WTC11 (cell line): ENCODE measurements around the gene OR4D11. TPM values are rescaled to one million over a fixed set of nuclear protein-coding genes. Genes with fewer than 3 reads are reported as not detected.

Experiments used
- ATAC-seq: fragments of 200-7000 bp; cut with Tn5 transposase; 2 replicates; pipeline ENCODE4 v1.10.0; 2021; ENCODE audit warnings: mild to moderate bottlenecking, moderate library complexity
- CTCF ChIA-PET: fragments of 300-600 bp; sonication (Branson Sonifier 250); formaldehyde crosslinking; loops from one replicate; lab custom pipeline; 2021; ENCODE audit warnings: antibody characterized with exemption; lab: Charles Lee
- POLR2A ChIA-PET: fragments of 350-600 bp; sonication (Branson Sonifier 250); formaldehyde crosslinking; loops from one replicate; lab custom pipeline; 2021; ENCODE audit warnings: antibody characterized with exemption; lab: Charles Lee
- DNase-seq: peaks from one replicate; pipeline ENCODE4 v3.0.0; 2021; ENCODE audit warnings: low spot score
- H3K27ac Mint-ChIP-seq: 2 replicates; pipeline ENCODE4 v1.8.0; 2021; ENCODE audit warnings: mixed read lengths
- H3K27me3 Mint-ChIP-seq: 2 replicates; pipeline ENCODE4 v1.8.0; 2021; ENCODE audit warnings: low read depth, mild to moderate bottlenecking, moderate library complexity, mixed read lengths
- H3K36me3 Mint-ChIP-seq: 2 replicates; pipeline ENCODE4 v1.8.0; 2021; ENCODE audit warnings: mixed read lengths
- H3K4me1 Mint-ChIP-seq: 2 replicates; pipeline ENCODE4 v1.8.0; 2022; ENCODE audit warnings: mixed read lengths
- H3K4me3 Mint-ChIP-seq: 2 replicates; pipeline ENCODE4 v1.8.0; 2021; ENCODE audit warnings: mild to moderate bottlenecking, moderate library complexity, mixed read lengths
- H3K9me3 Mint-ChIP-seq: 2 replicates; pipeline ENCODE4 v1.8.0; 2021; ENCODE audit warnings: mixed read lengths
- AR ChIP-seq: fragments of 250-450 bp; sonication (Bioruptor Pico); IDR thresholded peaks from 2 replicates; pipeline ENCODE4 v1.9.0; 2021; ENCODE audit warnings: mild to moderate bottlenecking
- ATF3 ChIP-seq: sonication (generic); formaldehyde crosslinking; conservative IDR thresholded peaks from 2 replicates; pipeline ENCODE4 v1.8.1; 2022; ENCODE audit warnings: mild to moderate bottlenecking, missing genetic modification reagents
- E2F5 ChIP-seq: sonication (generic); formaldehyde crosslinking; IDR thresholded peaks from 2 replicates; pipeline ENCODE4 v1.8.1; 2022; ENCODE audit warnings: mild to moderate bottlenecking, moderate library complexity, missing genetic modification reagents
- EMX1 ChIP-seq: fragments of 250-450 bp; sonication (Bioruptor Pico); IDR thresholded peaks from 2 replicates; pipeline ENCODE4 v1.8.0; 2021; ENCODE audit warnings: mild to moderate bottlenecking
- ETV6 ChIP-seq: sonication (generic); formaldehyde crosslinking; IDR thresholded peaks from 2 replicates; pipeline ENCODE4 v1.8.1; 2022; ENCODE audit warnings: mild to moderate bottlenecking, missing genetic modification reagents
- FOXP4 ChIP-seq: sonication (generic); formaldehyde crosslinking; IDR thresholded peaks from 2 replicates; pipeline ENCODE4 v1.8.0; 2022; ENCODE audit warnings: mild to moderate bottlenecking, missing genetic modification reagents
- GABPB1 ChIP-seq: sonication (generic); formaldehyde crosslinking; IDR thresholded peaks from 2 replicates; pipeline ENCODE4 v1.8.1; 2023; ENCODE audit warnings: mild to moderate bottlenecking, missing genetic modification reagents
- HMGXB4 ChIP-seq: sonication (generic); formaldehyde crosslinking; IDR thresholded peaks from 2 replicates; pipeline ENCODE4 v1.8.1; 2023; ENCODE audit warnings: mild to moderate bottlenecking, moderate library complexity, missing genetic modification reagents
- IRF1 ChIP-seq: sonication (generic); formaldehyde crosslinking; IDR thresholded peaks from 2 replicates; pipeline ENCODE4 v1.8.0; 2023; ENCODE audit warnings: missing genetic modification reagents
- OVOL2 ChIP-seq: fragments of 250-450 bp; sonication (Bioruptor Pico); IDR thresholded peaks from 2 replicates; pipeline ENCODE4 v1.9.0; 2021; ENCODE audit warnings: mild to moderate bottlenecking, borderline replicate concordance
- RORB ChIP-seq: fragments of 250-450 bp; sonication (Bioruptor Pico); IDR thresholded peaks from 2 replicates; pipeline ENCODE4 v1.9.0; 2021; ENCODE audit warnings: mild to moderate bottlenecking
- SP1 ChIP-seq: sonication (generic); formaldehyde crosslinking; conservative IDR thresholded peaks from 2 replicates; pipeline ENCODE4 v1.8.1; 2022; ENCODE audit warnings: missing genetic modification reagents
- TCF7 ChIP-seq: sonication (generic); formaldehyde crosslinking; IDR thresholded peaks from 2 replicates; pipeline ENCODE4 v1.8.0; 2022; ENCODE audit warnings: mild to moderate bottlenecking, low read depth, missing genetic modification reagents, moderate library complexity
- TEAD1 ChIP-seq: sonication (generic); formaldehyde crosslinking; IDR thresholded peaks from 2 replicates; pipeline ENCODE4 v1.8.0; 2022; ENCODE audit warnings: mild to moderate bottlenecking, missing genetic modification reagents
- ZBTB43 ChIP-seq: sonication (generic); formaldehyde crosslinking; IDR thresholded peaks from 2 replicates; pipeline ENCODE4 v1.8.1; 2023; ENCODE audit warnings: mild to moderate bottlenecking, missing genetic modification reagents
- ZNF121 ChIP-seq: sonication (generic); formaldehyde crosslinking; IDR thresholded peaks from 2 replicates; pipeline ENCODE4 v1.8.0; 2023; ENCODE audit warnings: missing genetic modification reagents
- ZNF416 ChIP-seq: fragments of 250-450 bp; sonication (Bioruptor Pico); IDR thresholded peaks from 2 replicates; pipeline ENCODE4 v1.9.0; 2021; ENCODE audit warnings: mild to moderate bottlenecking, inconsistent platforms
- ZNF423 ChIP-seq: fragments of 250-450 bp; sonication (Bioruptor Pico); IDR thresholded peaks from 2 replicates; pipeline ENCODE4 v2.1.2; 2022; ENCODE audit warnings: mild to moderate bottlenecking, moderate library complexity
- ZNF671 ChIP-seq: fragments of 250-450 bp; sonication (Bioruptor Pico); IDR thresholded peaks from 2 replicates; pipeline ENCODE4 v1.8.0; 2021; ENCODE audit warnings: mild to moderate bottlenecking
- total RNA-seq: library from RNA; stranded (reverse); gene quantifications from 3 replicates; pipeline ENCODE4 v1.2.3, GENCODE V29; 2021

The OR4D11 gene
- total RNA-seq, 1 experiment from 2014 or later, result not detected

GRCh38 chr11:59550368-59550841, 47.0 kb downstream of the OR4D11 start:
- H3K27ac Mint-ChIP-seq, result peak overlapping the region; percentile 89
- peak; percentile 78; the same call in 1 of the 2 replicates for TF ChIP-seq ZNF416 (CRISPR knock-in tag)
- TF ChIP-seq TEAD1 (CRISPR knock-in tag), result peak; percentile 46; the same call in 1 of the 2 replicates
- TF ChIP-seq ZNF423 (CRISPR knock-in tag), result no peak
- TF ChIP-seq IRF1 (CRISPR knock-in tag), result peak; percentile 70; the same call in 1 of the 2 replicates
- TF ChIP-seq EMX1 (CRISPR knock-in tag), result 0 out of 2 replicates have a peak, but pooled peaks have one; percentile 44
- TF ChIP-seq ATF3 (CRISPR knock-in tag), result no peak
- peak; percentile 49; the same call in 1 of the 2 replicates for TF ChIP-seq FOXP4 (CRISPR knock-in tag)
- TF ChIP-seq TCF7 (CRISPR knock-in tag), result no peak
- TF ChIP-seq ZNF121, result 0 out of 2 replicates have a peak, but pooled peaks have one; percentile 4
- no peak for TF ChIP-seq GABPB1 (CRISPR knock-in tag)
- TF ChIP-seq ZBTB43 (CRISPR knock-in tag), result 0 out of 2 replicates have a peak, but pooled peaks have one; percentile 42
- TF ChIP-seq RORB, result no peak
- 0 out of 2 replicates have a peak, but pooled peaks have one; percentile 45 for TF ChIP-seq SP1
- peak; percentile 73 for TF ChIP-seq ZNF671 (CRISPR knock-in tag)
- TF ChIP-seq AR (CRISPR knock-in tag), result peak; percentile 80; the same call in 1 of the 2 replicates
- peak; percentile 91 for TF ChIP-seq HMGXB4
- no peak for TF ChIP-seq OVOL2 (CRISPR knock-in tag)
- TF ChIP-seq ETV6, result peak; percentile 69
- TF ChIP-seq E2F5 (CRISPR knock-in tag), result peak; percentile 66; the same call in 1 of the 2 replicates
- H3K4me1 Mint-ChIP-seq, result peaks cover 20% of the 10 kb centered on the region
- ChIA-PET CTCF (interaction anchor here (0.6 to 2.8 kb wide), 5 partner anchors 8 to 1879 kb away, joined by 3 to 28 read pairs (median 4); no protein-coding TSS in a partner anchor), POLR2A (interaction anchor here (1.4 kb wide), 1 partner anchor 65 kb away, joined by 4 read pairs; the partner anchor contains the start of gene OSBP)
- peak overlapping the region; percentile 86 for H3K4me3 Mint-ChIP-seq
- no peaks in the 10 kb centered on the region for H3K9me3 Mint-ChIP-seq
- ATAC-seq (peak; percentile 90), DNase-seq (peak; percentile 94)
- peaks cover 7% of the 10 kb centered on the region for H3K27me3 Mint-ChIP-seq
- no peaks in the 10 kb centered on the region for H3K36me3 Mint-ChIP-seq
